Measurements from ENCODE around the gene KLK3.

KLK3 gene

GRCh38 chr19:50902640-50903039 lies 47.9 kb downstream of the KLK3 start:
- no peaks in the 10 kb centered on the region for H3K27me3 ChIP-seq (ENCODE audit: insufficient read depth, low read length)
- H3K4me1 ChIP-seq (ENCODE audit: insufficient read depth, low read length), result no peaks in the 10 kb centered on the region
- no peak overlapping the region for H3K4me3 ChIP-seq (ENCODE audit: low read length)
- no peaks in the 10 kb centered on the region for H3K36me3 ChIP-seq (ENCODE audit: insufficient read depth, low read length)
- no peaks in the 10 kb centered on the region for H3K9me3 ChIP-seq (ENCODE audit: low read length)
- H2AFZ ChIP-seq (ENCODE audit: low read depth, low read length), result no peak overlapping the region

- H3K4me3 ChIP-seq (ENCODE audit: low read length), result no peak overlapping the region
- H3K27me3 ChIP-seq (ENCODE audit: insufficient read depth, low read length), result peaks cover 24% of the 10 kb centered on the region
Measured at GRCh38 chr19:50906217-50906616, 51.5 kb downstream of the KLK3 start.

GRCh38 chr19:50908336-50908735 lies 53.6 kb downstream of the KLK3 start:
- Histone ChIP-seq H2AFZ (ENCODE audit: low read depth, low read length) (no peak overlapping the region), H3K27me3 (ENCODE audit: insufficient read depth, low read length) (peaks cover 44% of the 10 kb centered on the region), H3K4me3 (ENCODE audit: low read length) (no peak overlapping the region)

More at GRCh38 chr19:50906217-50906616, 51.5 kb downstream of the KLK3 start:
- H3K36me3 ChIP-seq (ENCODE audit: insufficient read depth, low read length), result no peaks in the 10 kb centered on the region
- no peaks in the 10 kb centered on the region for H3K4me1 ChIP-seq (ENCODE audit: insufficient read depth, low read length)
- H3K9me3 ChIP-seq (ENCODE audit: low read length), result no peaks in the 10 kb centered on the region
- H2AFZ ChIP-seq (ENCODE audit: low read depth, low read length), result no peak overlapping the region

DNA sequence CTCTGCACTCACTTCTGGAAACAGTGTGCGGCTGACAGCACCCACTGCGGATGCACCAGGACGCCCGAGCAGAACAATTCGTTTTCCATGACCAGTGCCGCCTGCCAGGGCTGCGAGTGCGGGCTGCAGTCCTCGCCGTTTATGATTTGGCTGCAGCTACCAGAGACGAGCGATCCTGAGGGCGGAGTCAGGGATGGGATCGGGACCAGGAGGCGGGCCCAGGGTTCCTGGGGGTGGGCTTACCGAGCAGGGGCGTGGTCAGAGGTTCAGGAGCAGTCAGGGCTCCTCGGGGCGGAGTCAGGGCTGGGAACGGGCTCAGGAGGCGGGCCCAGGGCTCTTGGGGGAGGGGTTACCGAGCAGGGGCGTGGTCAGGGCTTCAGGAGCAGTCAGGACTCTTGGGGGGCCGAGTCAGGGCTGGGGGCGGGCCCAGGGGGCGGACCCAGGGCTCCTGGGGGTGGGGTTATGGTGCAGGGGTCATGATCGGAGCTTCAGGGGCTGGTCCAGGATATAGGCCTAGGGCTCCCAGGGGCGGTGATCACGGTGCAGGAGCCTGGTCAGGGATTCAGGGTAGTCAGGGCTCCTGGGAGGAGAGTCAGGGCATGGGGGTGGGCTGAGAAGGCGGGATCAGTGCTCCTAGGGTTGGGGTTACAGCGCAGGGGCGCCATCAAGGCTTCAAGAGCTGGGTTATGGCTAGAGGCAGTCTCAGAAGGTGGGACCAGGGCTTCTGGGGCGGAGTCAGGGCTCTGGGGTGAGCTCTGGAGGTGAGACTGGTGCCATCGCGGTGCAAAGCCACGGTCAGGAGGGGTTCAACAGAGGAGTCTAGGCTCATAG lies 54.7 kb downstream of the KLK3 start:
- Histone ChIP-seq H3K27me3 (ENCODE audit: insufficient read depth, low read length) (peaks cover 44% of the 10 kb centered on the region), H3K4me3 (ENCODE audit: low read length) (no peak overlapping the region), H2AFZ (ENCODE audit: low read depth, low read length) (no peak overlapping the region), H3K36me3 (ENCODE audit: insufficient read depth, low read length) (no peaks in the 10 kb centered on the region), H3K4me1 (ENCODE audit: insufficient read depth, low read length) (no peaks in the 10 kb centered on the region), H3K9me3 (ENCODE audit: low read length) (no peaks in the 10 kb centered on the region)

More at GRCh38 chr19:50908336-50908735, 53.6 kb downstream of the KLK3 start:
- Histone ChIP-seq H3K9me3 (ENCODE audit: low read length) (no peaks in the 10 kb centered on the region), H3K36me3 (ENCODE audit: insufficient read depth, low read length) (no peaks in the 10 kb centered on the region), H3K4me1 (ENCODE audit: insufficient read depth, low read length) (no peaks in the 10 kb centered on the region)

All from neuron (in vitro differentiated cells).